T-helper 2 cell treated with Interferon-gamma antibody and Interleukin-4, amounts not matched to agents 100 ng/mL and 5 ng/mL, for 36 hours (primary cell): ENCODE data around the gene FHIT. TPM values are rescaled to one million over a fixed set of nuclear protein-coding genes. Genes with fewer than 3 reads are reported as not detected.

Experiments
- intact Hi-C: fragments of 100-400 bp; cut with micrococcal nuclease; formaldehyde crosslinking; loops from one replicate; pipeline ENCODE4 v1.15.1; 2023
- total RNA-seq: library from RNA; stranded (reverse); gene quantifications from 2 replicates; pipeline ENCODE4 v1.2.3, GENCODE V29; 2022

The FHIT gene
- total RNA-seq, 1 donor from 2014 or later: 40.4 TPM

GRCh38 chr3:60366486-60366885 lies 884.8 kb downstream of the FHIT start:
- intact Hi-C loops: no loop called here

GRCh38 chr3:60365360-60365759 lies 885.9 kb downstream of the FHIT start:
- intact Hi-C loops: no loop called here

GRCh38 chr3:60364475-60364874 lies 886.8 kb downstream of the FHIT start:
- intact Hi-C loops: no loop called here

GRCh38 chr3:60363817-60364216 lies 887.4 kb downstream of the FHIT start:
- intact Hi-C loops: no loop called here

GRCh38 chr3:60355825-60356224 lies 895.4 kb downstream of the FHIT start:
- intact Hi-C loops: no loop called here

GRCh38 chr3:60351481-60351880 lies 899.8 kb downstream of the FHIT start:
- intact Hi-C loops: no loop called here

GRCh38 chr3:60344340-60344739 lies 906.9 kb downstream of the FHIT start:
- intact Hi-C loops: no loop called here

- intact Hi-C loops: no loop called here
Measured at GRCh38 chr3:60343831-60344230, 907.4 kb downstream of the FHIT start.

GRCh38 chr3:60339304-60339703 lies 911.9 kb downstream of the FHIT start:
- intact Hi-C loops: no loop called here

- intact Hi-C loops: no loop called here
Measured at GRCh38 chr3:60337421-60337820, 913.8 kb downstream of the FHIT start.

GRCh38 chr3:60336061-60336460 lies 915.2 kb downstream of the FHIT start:
- intact Hi-C loops: no loop called here

GRCh38 chr3:60333710-60334109 lies 917.5 kb downstream of the FHIT start:
- intact Hi-C loops: no loop called here

- intact Hi-C loops: no loop called here
Measured at GRCh38 chr3:60330107-60330506, 921.1 kb downstream of the FHIT start.

- intact Hi-C loops: no loop called here
Measured at GRCh38 chr3:60325610-60326170, 925.6 kb downstream of the FHIT start.

- intact Hi-C loops: no loop called here
Measured at GRCh38 chr3:60323651-60324050, 927.6 kb downstream of the FHIT start.

GRCh38 chr3:60323180-60323579 lies 928.1 kb downstream of the FHIT start:
- intact Hi-C loops: no loop called here

- intact Hi-C loops: no loop called here
Measured at GRCh38 chr3:60322298-60322856, 928.9 kb downstream of the FHIT start.

- intact Hi-C loops: no loop called here
Measured at GRCh38 chr3:60319179-60319858, 931.9 kb downstream of the FHIT start.

GRCh38 chr3:60316121-60316797 lies 935.0 kb downstream of the FHIT start:
- intact Hi-C loops: no loop called here

GRCh38 chr3:60313951-60314461 lies 937.2 kb downstream of the FHIT start:
- intact Hi-C loops: no loop called here

- intact Hi-C loops: no loop called here
Measured at GRCh38 chr3:60313231-60313798, 937.9 kb downstream of the FHIT start.
